GM12878 (cell line): ENCODE measurements around the gene RASA4B.
"Not testable (repeated sequence)": the region's sequence is repeated elsewhere in the genome, so short reads cannot be mapped to it uniquely, and the experiment has no call there.

ENCODE experiments used
- CHD2 ChIP-seq: IDR thresholded peaks from 2 replicates; pipeline ENCODE4 v1.6.1; 2011; ENCODE audit warnings: low read depth, low read length, improper control_type of control experiment, borderline replicate concordance
- TF ChIP-seq, protein P1 (sequence below): fragments of 450-650 bp; IDR thresholded peaks from 2 replicates; pipeline ENCODE4 v1.6.1; 2016; ENCODE audit warnings: mild to moderate bottlenecking, moderate library complexity, borderline replicate concordance
- TF ChIP-seq, protein P2 (sequence below), 3 experiments: IDR thresholded peaks in 2 of 3; conservative IDR thresholded peaks in 1 of 3; 2 replicates each; pipeline ENCODE4 v1.5.1; 2011; ENCODE audit warnings: low read depth in 3 of 3, low read length in 3 of 3, mild to moderate bottlenecking in 3 of 3, control low read depth in 2 of 3, moderate library complexity in 2 of 3, inconsistent platforms in 1 of 3, mixed read lengths in 1 of 3; ENCODE audit not compliant: control insufficient read depth in 2 of 3, insufficient read depth in 1 of 3; ENCODE audit errors: extremely low read depth in 1 of 3

DNA sequence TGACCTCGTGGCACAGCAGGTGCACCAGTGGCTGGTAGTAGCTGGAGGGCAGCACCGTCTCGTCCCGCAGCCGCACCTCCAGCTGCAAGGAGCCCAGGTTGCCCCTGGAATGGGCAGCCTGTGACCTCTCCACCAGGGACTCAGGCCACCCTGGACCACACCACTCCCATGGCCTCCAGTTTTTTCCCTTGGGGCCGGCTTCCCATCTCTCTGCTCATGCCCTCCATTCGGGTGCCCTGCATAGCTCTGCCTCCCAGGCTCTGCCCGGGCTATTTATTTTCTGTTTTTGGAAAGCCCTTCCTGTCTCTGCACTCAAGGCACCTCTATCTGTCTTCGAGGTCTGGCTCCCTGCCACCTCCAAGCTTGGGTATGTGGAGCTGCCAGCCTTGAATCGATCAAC lies 20.7 kb downstream of the RASA4B start:
- TF ChIP-seq, protein P1, sequence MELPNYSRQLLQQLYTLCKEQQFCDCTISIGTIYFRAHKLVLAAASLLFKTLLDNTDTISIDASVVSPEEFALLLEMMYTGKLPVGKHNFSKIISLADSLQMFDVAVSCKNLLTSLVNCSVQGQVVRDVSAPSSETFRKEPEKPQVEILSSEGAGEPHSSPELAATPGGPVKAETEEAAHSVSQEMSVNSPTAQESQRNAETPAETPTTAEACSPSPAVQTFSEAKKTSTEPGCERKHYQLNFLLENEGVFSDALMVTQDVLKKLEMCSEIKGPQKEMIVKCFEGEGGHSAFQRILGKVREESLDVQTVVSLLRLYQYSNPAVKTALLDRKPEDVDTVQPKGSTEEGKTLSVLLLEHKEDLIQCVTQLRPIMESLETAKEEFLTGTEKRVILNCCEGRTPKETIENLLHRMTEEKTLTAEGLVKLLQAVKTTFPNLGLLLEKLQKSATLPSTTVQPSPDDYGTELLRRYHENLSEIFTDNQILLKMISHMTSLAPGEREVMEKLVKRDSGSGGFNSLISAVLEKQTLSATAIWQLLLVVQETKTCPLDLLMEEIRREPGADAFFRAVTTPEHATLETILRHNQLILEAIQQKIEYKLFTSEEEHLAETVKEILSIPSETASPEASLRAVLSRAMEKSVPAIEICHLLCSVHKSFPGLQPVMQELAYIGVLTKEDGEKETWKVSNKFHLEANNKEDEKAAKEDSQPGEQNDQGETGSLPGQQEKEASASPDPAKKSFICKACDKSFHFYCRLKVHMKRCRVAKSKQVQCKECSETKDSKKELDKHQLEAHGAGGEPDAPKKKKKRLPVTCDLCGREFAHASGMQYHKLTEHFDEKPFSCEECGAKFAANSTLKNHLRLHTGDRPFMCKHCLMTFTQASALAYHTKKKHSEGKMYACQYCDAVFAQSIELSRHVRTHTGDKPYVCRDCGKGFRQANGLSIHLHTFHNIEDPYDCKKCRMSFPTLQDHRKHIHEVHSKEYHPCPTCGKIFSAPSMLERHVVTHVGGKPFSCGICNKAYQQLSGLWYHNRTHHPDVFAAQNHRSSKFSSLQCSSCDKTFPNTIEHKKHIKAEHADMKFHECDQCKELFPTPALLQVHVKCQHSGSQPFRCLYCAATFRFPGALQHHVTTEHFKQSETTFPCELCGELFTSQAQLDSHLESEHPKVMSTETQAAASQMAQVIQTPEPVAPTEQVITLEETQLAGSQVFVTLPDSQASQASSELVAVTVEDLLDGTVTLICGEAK, result not testable (repeated sequence)
- not testable (repeated sequence) for TF ChIP-seq CHD2
- TF ChIP-seq, protein P2, sequence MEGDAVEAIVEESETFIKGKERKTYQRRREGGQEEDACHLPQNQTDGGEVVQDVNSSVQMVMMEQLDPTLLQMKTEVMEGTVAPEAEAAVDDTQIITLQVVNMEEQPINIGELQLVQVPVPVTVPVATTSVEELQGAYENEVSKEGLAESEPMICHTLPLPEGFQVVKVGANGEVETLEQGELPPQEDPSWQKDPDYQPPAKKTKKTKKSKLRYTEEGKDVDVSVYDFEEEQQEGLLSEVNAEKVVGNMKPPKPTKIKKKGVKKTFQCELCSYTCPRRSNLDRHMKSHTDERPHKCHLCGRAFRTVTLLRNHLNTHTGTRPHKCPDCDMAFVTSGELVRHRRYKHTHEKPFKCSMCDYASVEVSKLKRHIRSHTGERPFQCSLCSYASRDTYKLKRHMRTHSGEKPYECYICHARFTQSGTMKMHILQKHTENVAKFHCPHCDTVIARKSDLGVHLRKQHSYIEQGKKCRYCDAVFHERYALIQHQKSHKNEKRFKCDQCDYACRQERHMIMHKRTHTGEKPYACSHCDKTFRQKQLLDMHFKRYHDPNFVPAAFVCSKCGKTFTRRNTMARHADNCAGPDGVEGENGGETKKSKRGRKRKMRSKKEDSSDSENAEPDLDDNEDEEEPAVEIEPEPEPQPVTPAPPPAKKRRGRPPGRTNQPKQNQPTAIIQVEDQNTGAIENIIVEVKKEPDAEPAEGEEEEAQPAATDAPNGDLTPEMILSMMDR (IDR thresholded peaks at IDR 0.05 in 2 of 3, conservative IDR thresholded peaks at IDR 0.05 in 1 of 3; ENCODE audit: control insufficient read depth in 2 of 3, extremely low read depth in 1 of 3, insufficient read depth in 1 of 3, low read depth in 3 of 3, low read length in 3 of 3), result not testable (repeated sequence)
